K562 (cell line): ENCODE measurements around the gene QPCT.

Source experiments
- HIVEP1 ChIP-seq: fragments of 250-450 bp; sonication (Bioruptor Pico); IDR thresholded peaks from 2 replicates; pipeline ENCODE4 v1.4.0; 2020; ENCODE audit warnings: mild to moderate bottlenecking
- POLR3A ChIP-seq: IDR thresholded peaks from 2 replicates; pipeline ENCODE4 v1.6.1; 2011; ENCODE audit warnings: borderline replicate concordance, mild to moderate bottlenecking, moderate library complexity; ENCODE audit not compliant: insufficient read length, insufficient read depth; ENCODE audit errors: extremely low read depth
- RAD21 ChIP-seq, 2 experiments: fragments of 250-450 bp in 1 of 2; fragments of 450-650 bp in 1 of 2; sonication (Bioruptor Pico) in 1 of 2; formaldehyde crosslinking in 1 of 2; IDR thresholded peaks in 1 of 2; conservative IDR thresholded peaks in 1 of 2; 2 replicates each; pipeline versions ENCODE4 v1.4.0 to v1.8.0; 2020 to 2022; ENCODE audit warnings: mild to moderate bottlenecking in 2 of 2, moderate library complexity in 1 of 2

GRCh38 chr2:37322368-37322767 lies 22.1 kb upstream of the QPCT start:
- no peak for TF ChIP-seq HIVEP1
- no peak for TF ChIP-seq RAD21 (CRISPR knock-in tag; conservative IDR thresholded peaks at IDR 0.05 in 1 of 2, IDR thresholded peaks at IDR 0.05 in 1 of 2)
- no peak for TF ChIP-seq POLR3A
